ENCODE results near the gene CHAD.
"Not testable (repeated sequence)": the region's sequence is repeated elsewhere in the genome, so short reads cannot be mapped to it uniquely, and the experiment has no call there.

CHAD gene

DNA sequence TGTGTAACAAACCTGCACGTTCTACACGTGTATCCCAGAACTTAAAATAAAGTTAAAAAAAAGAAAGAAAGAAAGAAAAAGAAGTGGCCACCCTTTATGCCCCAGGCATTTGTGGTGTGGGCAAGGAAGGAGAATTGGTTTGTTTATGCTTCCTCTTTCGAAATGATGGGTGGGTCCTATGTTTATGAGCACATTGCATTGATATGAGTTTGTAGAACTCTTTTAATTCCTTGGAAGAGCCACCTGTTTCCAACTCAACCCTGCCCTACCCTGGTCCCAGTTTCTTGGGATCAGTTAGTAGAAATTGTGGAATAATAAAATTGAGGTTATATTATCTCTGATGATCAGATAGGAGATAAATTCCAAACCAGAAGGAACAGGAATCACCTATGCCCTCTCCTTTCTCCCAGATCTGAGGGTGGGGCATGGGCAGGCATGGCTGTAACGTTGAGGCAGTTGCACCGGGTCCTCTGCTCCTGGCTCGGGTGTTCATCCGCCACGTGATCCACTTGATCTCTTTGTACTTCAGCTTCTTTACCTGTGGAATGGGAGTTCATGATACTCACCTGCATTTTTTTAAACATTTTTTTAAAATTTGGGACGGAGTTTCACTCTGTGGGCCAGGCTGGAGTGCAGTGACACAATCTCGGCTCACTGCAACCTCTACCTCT is 15.9 kb downstream of the CHAD start:
- no peak for DNase-seq

- DNase-seq, result no peak
These were observed 16.6 kb downstream of the CHAD start for GRCh38 chr17:50451943-50452629.

DNA sequence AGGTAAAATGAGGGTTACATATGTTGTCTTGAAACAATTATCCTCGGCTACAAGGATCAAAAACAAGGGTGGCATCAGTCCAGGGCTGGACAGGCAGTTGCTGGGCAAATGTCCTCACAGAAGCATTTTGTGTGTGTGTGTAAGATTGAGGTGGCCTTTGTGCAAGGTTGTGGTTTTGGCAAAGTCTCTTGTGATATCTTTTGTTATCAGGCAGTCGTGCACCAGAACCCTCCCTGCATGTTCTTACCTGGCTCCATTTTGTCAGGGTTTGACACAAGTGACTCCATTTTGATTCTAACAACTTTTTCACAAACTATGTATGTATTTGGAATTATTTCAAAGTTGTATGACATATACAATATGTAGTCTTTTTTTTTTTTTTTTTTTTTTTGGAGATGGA is 20.0 kb downstream of the CHAD start:
- no peak for DNase-seq

DNA sequence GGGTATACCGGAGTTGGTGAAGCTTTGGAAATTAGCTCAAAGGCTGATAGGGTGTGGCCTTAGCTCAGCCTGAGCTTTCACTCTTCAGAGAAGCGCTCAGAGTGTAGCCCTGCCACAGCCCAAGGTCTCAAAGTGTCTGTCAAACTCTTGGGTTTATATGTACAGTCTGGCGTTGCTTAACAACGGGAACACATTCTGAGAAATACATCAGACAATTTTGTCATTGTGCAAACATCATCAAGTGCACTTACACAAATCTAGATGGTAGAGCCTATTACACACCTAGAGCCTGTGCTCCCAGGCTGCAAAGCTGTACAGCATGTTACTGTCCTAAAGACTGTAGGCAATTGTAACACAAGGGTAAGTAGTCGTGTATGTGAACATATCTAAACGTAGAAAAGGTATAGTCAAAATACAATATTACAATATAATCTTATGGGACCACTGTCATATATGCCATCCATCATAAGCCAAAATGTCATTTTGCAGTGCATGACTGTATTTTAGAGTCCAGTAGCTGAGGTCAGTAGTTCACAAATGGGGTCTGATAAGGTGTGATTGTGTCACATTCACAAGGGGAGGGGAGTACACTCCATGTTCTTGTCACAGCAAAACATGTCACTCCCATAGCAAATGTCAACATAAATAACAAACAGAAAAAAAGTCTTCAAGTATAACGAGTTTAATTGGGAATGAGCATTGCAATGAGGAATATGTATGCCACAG is 20.6 kb downstream of the CHAD start:
- DNase-seq, result no peak

GRCh38 chr17:50445730-50446325 is 22.9 kb downstream of the CHAD start:
- DNase-seq, result no peak

DNA sequence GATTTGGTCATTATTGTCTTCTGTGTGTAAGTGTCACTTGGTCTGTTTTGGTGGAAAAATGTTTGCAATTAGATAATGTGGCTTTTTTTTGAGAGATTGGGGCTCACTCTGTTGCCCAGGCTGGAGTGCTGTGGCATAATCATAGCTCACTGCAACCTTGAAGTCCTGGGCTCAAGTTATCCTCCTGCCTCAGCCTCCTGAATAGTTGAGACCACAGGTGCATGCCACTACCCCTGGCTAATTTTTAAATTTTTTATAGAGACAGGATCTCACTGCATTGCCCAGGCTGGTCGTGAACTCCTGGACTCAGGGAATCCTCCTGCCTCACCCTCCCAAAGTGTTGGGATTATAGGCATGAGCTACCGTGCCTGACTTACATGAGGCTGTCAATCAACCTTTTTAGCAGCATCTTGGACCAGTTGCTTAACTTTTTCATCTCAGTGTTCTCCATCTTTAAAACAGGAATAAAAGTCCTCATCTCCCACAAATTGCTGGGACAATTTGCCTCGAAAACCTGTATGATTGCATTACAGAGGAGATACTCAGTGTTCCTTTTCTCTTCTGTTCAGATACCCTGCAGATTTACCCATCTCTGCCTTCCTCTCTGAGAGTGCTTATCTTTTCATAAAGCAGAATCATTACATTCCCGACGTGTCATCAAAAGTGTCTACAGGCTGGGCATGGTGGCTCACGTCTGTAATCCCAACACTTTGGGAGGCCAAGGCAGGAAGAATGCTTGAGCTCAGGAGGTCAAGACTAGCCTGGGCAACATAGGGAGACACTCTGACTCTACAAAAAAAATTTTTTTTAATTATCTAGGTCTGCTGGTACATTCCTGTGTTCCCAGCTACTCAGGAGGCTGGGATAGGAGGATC is 23.6 kb downstream of the CHAD start:
- DNase-seq, result no peak

DNA sequence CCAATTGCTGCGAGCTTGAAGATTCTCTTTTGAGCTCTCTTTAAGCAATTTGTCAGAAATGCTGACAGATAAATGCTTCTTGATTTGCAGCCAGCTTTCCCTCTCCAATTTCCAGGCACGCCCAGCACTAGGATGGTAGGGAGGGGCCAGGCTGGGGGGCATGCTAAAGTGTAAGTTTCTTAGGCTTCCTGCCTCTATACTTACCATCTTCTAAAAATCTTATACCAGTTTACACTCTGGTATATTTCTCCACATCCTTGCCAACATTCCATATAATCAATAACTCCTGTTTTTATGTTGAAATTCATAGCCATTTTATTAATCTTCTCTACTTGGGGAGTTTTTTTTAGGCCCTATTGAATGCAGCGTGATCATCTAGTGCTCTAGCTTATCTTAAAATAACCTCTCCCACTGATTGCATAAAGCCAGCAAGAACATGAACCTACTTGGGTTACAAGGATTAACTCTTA is 25.1 kb downstream of the CHAD start:
- DNase-seq, result no peak

DNA sequence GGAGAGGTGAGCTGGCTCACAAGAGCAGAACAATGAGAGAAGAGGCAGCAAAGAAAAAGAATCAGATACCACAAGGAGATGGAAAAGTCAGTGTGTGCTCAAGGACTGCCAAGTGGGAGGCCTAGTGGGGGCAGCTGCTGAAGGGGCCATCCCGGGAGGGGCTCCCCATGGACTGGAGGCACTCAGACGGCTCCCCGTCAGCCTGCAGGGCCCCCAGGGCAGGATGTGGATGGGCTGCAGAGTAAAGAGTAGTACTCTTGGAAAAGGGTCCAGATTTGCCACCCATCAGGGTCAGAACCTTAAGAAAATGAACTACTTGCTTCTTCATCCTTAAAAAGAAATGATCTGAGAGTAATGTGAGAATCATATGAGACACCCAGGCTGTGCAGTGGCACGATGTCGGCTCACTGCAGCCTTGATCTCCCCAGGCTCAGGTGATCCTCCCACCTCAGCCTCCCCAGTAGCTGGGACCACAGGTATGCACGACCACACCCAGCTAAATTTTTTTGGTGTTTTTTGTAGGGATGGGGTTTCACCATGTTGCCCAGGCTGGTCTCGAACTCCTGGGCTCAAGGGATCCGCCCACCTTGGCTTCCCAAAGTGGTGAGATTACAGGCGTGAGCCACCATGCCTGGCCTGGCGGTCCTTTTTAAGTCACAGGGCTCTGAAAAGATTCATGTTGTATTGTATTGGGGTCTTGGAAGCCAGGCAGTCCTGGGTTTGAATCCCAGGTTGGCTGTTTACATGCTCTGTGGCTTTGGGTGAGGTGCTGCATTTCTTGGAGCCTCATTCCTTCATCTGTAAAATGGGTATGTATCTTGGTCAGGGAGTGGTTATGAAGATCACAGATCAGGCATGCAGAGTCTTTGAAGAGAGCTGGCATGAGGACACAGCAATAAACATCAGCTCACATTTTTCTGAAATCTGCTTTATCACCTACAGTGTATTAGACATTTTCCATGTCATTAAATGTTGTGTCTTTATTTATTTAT is 27.5 kb downstream of the CHAD start:
- DNase-seq, result no peak

DNA sequence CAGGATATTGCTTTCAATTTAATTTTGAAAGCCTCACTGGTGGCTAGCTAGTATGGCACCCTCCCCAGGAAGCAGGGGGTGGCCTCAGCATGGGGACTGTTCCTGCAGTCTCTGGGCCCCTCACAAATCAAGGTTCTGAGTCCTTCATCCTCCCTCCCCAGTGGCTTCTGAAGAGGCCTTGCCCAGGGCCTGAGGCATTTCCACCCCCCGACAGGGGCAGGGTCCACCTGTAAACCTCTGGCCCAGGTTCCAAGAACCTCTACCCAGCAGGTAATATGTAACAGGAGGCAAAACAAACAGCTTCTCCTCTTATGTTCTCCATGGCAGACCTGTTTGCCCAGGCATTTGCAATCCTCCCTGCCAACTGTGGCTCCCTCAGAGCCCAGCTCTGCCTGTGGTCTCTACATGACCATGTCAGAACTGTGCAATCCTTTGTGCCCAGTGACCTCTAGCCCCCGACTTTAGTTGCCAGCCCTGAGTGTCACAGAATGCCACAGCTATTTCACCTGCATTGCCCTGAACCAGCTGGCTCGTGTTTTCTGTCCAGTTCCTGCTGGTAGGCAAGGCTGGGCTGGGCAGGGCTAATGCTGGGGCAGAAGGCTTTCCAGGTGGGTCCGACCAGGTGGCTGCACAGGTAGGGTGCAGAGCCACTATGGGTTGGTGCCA is 28.4 kb downstream of the CHAD start:
- no peak for DNase-seq

DNA sequence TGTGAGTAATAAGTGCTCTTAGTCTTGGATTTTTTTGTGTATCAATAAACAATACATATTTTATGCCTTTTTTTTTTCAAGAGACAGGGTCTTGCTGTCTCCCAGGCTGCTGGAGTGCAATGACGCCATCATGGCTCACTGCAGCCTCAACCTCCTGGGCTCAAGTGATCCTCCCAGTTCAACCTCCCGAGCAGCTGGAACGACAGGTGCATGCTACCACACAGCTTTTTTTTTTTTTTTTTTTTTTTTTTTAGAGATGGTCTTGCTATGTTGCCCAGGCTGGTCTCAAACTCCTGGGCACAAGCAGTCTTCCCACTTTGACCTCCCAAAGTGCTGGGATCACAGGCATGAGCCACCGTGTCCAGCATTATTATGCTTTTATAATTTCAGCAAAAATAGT is 29.7 kb downstream of the CHAD start:
- DNase-seq, result no peak

DNA sequence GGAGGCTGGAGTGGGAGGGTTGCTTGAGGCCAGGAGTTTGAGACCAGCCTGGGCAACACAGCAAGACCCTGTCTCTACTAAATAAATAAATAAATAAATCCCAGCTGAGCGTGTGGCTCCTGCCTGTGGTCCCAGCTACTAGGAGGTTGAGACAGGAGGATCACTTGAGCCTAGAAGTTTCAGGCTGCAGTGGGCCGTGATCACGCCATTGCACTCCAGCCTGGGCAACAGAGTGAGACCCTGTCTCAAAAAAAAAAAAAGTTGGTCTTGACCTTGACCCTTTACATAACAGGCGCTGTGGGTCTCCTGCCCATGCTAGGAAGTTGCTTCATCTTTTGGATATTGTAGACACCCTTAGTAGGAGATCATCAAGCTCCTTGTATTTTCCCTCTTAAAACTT is 31.3 kb downstream of the CHAD start:
- no peak for DNase-seq

DNA sequence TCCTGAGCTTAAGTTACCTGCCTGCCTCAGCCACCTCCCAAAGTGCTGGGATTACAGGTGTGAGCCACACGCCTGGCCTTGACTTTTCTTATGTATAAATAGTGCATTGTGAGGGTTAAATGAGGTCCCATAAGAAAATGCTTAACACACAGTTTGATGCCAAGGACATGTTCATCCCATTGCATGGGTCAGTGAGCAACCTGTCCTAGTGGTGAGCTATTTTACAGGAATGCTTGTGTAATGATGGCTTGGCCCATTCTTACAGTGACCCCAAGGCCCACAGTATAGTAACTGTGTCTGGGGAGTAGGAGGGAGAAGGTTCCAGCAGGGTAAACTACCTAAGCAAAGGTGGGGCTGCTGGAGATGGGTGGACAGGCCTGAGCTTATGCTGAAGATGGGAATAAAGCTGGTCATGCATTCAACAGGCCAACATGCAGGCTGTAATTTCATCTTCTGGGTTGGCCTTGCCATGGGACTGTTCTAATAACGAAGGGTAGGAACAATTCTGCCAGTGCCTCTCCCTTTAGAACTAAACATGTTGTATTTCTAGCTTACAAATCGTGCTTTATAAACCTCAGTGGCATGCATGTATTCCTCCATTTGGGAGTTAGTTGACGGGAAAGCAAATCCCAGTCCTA is 36.4 kb downstream of the CHAD start:
- no peak for DNase-seq

DNA sequence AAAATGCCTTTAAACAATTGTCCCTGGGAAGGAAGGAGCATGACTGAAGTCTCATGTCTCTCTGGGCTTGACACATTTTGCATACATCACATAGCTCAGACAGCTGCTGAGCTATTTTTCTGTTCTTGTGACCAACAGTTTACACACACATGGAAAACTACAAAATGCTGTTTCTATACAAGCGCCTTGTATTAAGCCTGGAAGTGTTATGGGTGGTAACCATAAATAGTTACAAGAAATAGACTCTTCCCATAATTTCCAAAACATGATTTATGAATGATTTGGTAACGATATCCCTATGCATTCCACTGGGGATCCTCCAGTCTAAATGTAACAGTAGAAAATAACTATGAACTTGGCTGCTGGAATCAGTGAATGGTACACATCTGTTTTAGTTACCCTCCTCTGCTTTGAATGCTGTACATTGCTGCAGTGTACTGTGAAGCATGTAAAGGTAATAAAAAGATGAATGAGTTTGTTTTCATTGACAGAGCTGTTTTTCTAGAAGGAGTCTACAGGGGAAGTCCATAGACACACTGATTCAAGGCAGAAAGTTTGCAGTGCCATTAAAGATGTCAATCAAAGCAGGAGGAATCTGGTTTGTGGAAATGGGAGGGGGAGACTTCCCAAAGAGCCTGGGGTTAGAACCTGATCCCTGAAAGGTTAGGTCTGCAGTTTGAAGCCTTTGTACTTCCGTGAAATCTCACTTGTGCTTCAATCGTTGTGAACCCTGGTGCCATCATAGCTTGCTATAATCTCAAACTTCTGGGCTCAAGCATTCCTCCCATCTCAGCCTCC is 37.7 kb downstream of the CHAD start:
- no peak for DNase-seq

DNA sequence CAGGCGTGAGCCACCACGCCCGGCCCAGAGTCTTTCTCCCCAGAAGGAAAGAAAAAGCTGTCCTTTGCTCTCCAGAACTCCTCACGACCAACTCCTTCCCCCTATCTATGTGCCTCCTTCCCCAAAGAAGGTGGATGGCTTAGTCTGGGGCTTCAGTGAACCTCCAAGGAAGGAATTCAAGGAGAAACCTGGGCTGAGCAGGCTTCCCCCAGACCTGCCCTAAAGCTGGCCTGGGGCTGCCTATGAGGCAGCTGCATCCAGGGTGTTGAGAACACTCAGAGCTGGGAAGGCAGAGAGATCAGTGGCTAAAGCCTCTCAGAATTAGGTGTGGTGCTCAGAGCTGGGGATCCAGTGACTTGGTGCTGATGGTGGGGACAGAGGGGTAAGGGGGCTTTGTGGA is 38.9 kb downstream of the CHAD start:
- DNase-seq, result no peak

DNA sequence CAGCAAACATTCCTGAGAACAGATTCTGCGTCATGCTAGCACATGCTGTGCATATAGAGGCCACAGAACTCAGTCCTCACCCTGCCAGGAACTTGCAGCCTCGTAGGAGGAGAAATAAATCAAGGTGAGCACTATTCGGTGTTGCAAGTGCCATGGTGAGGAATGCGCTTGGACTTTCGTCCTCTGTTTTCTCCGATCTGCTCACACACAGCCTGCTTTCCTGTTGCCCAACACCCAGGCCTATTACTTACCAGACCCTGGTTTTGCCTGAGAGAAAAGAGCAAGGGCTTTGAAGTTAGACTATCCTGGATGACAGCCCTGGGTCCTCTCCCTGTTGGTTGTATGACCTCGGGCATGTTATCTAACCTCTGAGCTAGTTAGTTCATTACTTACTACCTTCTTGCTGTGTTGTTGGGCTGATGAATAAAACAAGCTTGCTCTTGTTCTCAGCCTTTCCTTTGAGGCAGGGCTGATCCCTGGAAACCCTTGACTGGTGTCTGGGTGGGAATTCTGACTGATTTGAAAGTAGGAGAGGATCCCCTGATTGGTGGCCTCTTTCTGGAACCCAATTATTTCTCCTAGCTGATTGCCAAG is 39.8 kb downstream of the CHAD start:
- DNase-seq, result no peak

GRCh38 chr17:50428126-50428525 is 40.6 kb downstream of the CHAD start:
- DNase-seq, result not testable (repeated sequence)

DNA sequence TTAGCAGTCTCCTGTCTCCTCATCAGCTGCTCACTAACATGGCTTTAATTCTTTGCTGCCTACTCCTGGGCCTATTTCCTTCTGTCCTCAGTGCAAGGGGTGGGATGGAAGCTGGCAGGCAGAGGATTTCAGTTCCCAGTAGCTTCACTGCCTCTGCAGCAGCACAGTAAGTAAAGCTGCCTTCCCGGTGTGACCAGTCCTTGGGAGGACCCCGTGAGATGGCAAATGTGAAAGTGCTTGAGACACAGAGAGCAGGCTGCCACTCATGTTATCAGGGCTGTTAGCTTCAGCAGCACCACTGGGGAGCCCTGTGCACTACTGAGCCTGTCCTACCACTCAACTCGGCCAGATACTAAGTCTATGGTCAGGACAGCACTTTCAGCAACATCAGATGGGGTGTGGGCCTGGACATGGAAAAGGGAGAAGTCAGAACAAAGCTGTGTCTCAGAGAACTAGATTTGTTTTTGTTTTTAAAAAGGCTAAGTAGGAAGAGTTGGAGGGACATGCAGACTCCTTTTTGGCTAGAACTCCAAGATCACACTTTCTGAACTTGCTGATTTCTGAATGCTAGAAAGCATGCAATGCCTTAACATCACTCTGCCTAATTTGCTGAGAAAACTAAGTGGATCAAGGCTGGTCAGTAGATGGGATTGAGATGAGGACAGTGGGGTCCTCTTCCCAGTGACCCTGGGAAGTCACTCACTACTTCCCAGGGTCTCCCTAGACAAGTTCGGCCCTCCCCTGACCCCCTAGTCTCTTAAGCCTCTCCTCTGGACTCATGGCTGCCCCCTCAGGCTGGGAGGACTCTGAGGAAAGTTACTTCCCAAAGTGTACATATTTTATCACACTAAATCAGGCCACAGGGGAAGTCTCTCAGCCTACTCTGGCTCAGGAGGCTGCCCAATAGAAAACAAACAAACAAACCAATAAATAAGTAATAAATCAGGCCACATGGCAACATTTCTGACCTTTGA is 41.6 kb downstream of the CHAD start:
- DNase-seq, result peak in 1 of 6 experiments; percentile 37

DNA sequence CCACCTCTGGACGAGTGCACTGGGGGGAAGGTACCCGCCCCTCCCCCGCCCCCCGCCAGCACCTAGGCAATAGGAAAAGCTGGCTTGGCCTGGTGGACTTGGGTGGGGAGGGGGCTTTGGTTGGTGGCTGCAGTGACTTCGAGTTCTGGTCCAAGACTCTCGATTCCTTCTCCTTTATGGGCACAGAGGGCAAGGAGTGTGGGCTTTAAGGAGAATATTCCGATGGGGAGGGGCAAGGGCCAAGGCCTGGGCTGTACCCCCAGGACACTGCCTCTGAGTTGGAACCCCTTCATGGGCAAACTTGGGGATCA is 42.3 kb downstream of the CHAD start:
- DNase-seq, result no peak

Data from stimulated activated naive CD4-positive, alpha-beta T cell (primary cell).